Kidney (tissue), 14 donors: ENCODE data around the gene SPHKAP. TPM values are rescaled to one million over a fixed set of nuclear protein-coding genes. Genes with fewer than 3 reads are reported as not detected.

Source experiments
- DNase-seq, 5 donors: peaks; one replicate each; pipeline ENCODE4 v3.0.0-alpha.2; 2013 to 2020
- FAIRE-seq: peaks from 2 replicates; lab custom pipeline; 2012; peaks lifted over from hg19 to GRCh38; lab: Jason Lieb, UNC
- H3K27ac ChIP-seq, 2 donors: one replicate each; pipeline ENCODE4 v1.7.0; 2013; ENCODE audit warnings: low read depth in 2 of 2, low read length in 2 of 2, inconsistent platforms in 1 of 2
- H3K27me3 ChIP-seq: one replicate; pipeline ENCODE4 v1.7.1; 2013; ENCODE audit warnings: low read length, inconsistent platforms; ENCODE audit not compliant: control insufficient read depth, insufficient read depth
- H3K36me3 ChIP-seq, 3 donors: one replicate each; pipeline versions ENCODE4 v1.7.0 to v1.7.1; 2013; ENCODE audit warnings: low read length in 3 of 3, control low read depth in 1 of 3, inconsistent platforms in 1 of 3; ENCODE audit not compliant: insufficient read depth in 3 of 3, control insufficient read depth in 2 of 3
- H3K4me1 ChIP-seq, 3 donors: one replicate each; pipeline versions ENCODE4 v1.7.0 to v1.7.1; 2013; ENCODE audit warnings: low read length in 3 of 3, inconsistent platforms in 1 of 3, low read depth in 1 of 3; ENCODE audit not compliant: control insufficient read depth in 2 of 3, insufficient read depth in 2 of 3
- H3K4me3 ChIP-seq, 3 donors: one replicate each; pipeline versions ENCODE4 v1.7.0 to v1.8.1; 2013; ENCODE audit warnings: low read length in 3 of 3, control low read depth in 1 of 3, inconsistent platforms in 1 of 3
- H3K9ac ChIP-seq, 3 donors: one replicate each; pipeline versions ENCODE4 v1.7.0 to v1.7.1; 2013; ENCODE audit warnings: low read length in 3 of 3, control low read depth in 1 of 3, inconsistent platforms in 1 of 3
- H3K9me3 ChIP-seq, 3 donors: one replicate each; pipeline versions ENCODE4 v1.7.0 to v1.7.1; 2013; ENCODE audit warnings: low read length in 3 of 3, control low read depth in 1 of 3, inconsistent platforms in 1 of 3; ENCODE audit not compliant: control insufficient read depth in 2 of 3, insufficient read depth in 1 of 3
- intact Hi-C: fragments of 100-400 bp; cut with DNase I; formaldehyde crosslinking; loops from one replicate; pipeline ENCODE4 v1.11.1; 2022
- polyA plus RNA-seq: library from polyadenylated mRNA; stranded (reverse); fragments of 350-450 nt; fragmentation: Illumina TruSeq; extraction: RNeasy Lipid Tissue Mini Kit (QIAGEN cat#74804); gene quantifications from one replicate; pipeline ENCODE4 v1.2.3, GENCODE V29; 2014; ENCODE audit warnings: low read depth, low replicate concordance; ENCODE audit not compliant: insufficient read depth
- total RNA-seq: library from RNA; stranded (reverse); fragmentation: NEBNext Ultra II Directional; extraction: Animal tissue kit (Norgen Biotek cat#: 25700); gene quantifications from one replicate; pipeline ENCODE4 v1.2.1, GENCODE V29; 2021
- TF ChIP-seq, protein P1 (sequence below): IDR thresholded peaks from 3 replicates; pipeline ENCODE4 v1.5.1; 2012; ENCODE audit warnings: mild to moderate bottlenecking, moderate library complexity, borderline replicate concordance; ENCODE audit not compliant: insufficient read depth; ENCODE audit errors: extremely low read depth
- donor health status: control.
- donor health status: control.
- donor health status: control.
- donor health status: control.
- donor health status: control.
- donor health status: DM: yes; HTN: yes; CAD: no.
- donor health status: Normal renal cell carcinoma (clear cell type).

The SPHKAP gene
- total and polyA plus RNA-seq, 2 donors from 2014 or later = 0.03 TPM; not detected in 1

DNA sequence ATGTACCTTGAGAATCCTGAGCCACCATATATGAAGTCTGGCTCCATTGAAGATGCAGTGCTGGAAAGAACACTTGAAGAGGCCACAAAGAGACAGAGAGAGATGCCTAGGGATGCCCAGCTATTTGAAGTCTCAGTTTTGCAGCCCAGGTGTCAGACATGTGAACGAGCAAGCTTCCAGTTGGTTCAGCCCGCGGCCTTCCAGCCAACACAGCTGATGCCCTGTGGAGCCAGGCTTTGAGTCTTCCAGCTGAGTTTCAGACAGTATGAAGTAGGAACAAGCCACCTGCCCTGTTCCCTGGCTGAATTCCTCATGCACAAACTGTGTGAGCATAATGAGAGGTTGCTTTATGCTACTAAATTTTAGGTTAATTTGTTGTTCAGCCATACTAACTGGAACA is 108.8 kb downstream of the SPHKAP start:
- intact Hi-C loops = no loop called here
- no peaks in the 10 kb centered on the region for H3K36me3 ChIP-seq
- no peaks in the 10 kb centered on the region for H3K9me3 ChIP-seq
- H3K27me3 ChIP-seq = no peaks in the 10 kb centered on the region
- H3K4me3 ChIP-seq = no peak overlapping the region
- FAIRE-seq (no peak), DNase-seq (no peak)
- no peak overlapping the region for H3K27ac ChIP-seq
- H3K4me1 ChIP-seq = no peaks in the 10 kb centered on the region
- no peak overlapping the region for H3K9ac ChIP-seq
- TF ChIP-seq, protein P1, sequence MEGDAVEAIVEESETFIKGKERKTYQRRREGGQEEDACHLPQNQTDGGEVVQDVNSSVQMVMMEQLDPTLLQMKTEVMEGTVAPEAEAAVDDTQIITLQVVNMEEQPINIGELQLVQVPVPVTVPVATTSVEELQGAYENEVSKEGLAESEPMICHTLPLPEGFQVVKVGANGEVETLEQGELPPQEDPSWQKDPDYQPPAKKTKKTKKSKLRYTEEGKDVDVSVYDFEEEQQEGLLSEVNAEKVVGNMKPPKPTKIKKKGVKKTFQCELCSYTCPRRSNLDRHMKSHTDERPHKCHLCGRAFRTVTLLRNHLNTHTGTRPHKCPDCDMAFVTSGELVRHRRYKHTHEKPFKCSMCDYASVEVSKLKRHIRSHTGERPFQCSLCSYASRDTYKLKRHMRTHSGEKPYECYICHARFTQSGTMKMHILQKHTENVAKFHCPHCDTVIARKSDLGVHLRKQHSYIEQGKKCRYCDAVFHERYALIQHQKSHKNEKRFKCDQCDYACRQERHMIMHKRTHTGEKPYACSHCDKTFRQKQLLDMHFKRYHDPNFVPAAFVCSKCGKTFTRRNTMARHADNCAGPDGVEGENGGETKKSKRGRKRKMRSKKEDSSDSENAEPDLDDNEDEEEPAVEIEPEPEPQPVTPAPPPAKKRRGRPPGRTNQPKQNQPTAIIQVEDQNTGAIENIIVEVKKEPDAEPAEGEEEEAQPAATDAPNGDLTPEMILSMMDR = no peak

DNA sequence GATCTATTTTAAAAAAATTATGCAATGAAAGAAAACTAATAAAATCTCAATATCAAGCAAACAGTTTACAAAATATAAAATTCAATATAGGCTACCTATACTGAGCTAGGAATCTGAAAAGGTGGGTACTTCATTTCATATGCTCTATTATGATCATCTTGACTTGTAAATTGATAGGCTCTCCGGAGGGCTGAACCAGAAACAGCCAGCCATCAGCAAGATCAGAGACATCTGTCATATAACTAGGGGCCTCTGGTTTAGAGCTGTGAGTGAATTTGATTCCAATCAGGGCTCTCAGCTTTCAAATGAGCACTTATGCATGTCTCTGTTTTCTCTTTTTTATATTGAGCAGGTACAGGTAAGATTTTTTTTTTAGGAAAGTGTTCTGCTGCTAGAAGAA is 114.2 kb downstream of the SPHKAP start:
- no peak overlapping the region for H3K27ac ChIP-seq
- H3K9me3 ChIP-seq = no peaks in the 10 kb centered on the region
- no peaks in the 10 kb centered on the region for H3K27me3 ChIP-seq
- intact Hi-C loops = no loop called here
- no peaks in the 10 kb centered on the region for H3K36me3 ChIP-seq
- TF ChIP-seq, protein P1 = no peak
- H3K4me3 ChIP-seq = no peak overlapping the region
- H3K4me1 ChIP-seq = no peaks in the 10 kb centered on the region
- peak in 1 of 5 donors; percentile 3 for DNase-seq
- no peak for FAIRE-seq
- H3K9ac ChIP-seq = no peak overlapping the region

DNA sequence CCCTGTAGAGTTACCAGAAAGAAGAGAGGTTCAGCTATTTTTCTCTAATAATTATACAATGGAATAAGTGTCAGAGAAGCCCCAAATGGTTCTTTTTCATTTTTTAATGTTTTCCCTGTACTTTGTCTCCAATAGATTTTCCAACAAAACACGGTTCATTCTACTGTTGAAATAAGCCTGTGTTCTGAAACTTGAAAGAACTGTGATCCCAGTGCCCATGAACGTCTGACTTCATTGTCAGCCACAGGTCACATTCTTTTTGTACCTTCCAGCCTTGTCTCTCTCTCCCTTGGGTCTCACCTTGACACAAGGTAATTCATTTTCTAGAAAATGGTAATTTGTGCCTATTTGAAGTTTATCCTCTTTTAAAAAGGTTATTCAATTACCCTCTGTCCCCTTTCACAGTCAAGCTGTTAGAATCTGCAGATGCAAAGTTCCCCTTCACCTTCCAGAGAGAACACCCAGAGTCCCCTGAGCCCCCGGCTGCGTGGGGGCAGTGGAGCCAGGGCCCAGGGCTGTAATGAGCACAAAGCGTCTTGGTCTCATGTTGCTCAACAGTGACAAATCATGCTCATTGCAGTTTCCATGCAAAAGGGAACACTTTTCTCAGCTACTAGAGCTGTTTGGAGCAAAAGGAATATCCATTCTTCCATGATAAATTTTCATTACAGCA is 115.2 kb downstream of the SPHKAP start:
- intact Hi-C loops = no loop called here
- TF ChIP-seq, protein P1 = no peak
- no peak overlapping the region for H3K27ac ChIP-seq
- H3K36me3 ChIP-seq = no peaks in the 10 kb centered on the region
- H3K9me3 ChIP-seq = no peaks in the 10 kb centered on the region
- DNase-seq = peak in 3 of 5 donors; percentile 21 to 61 (median 47)
- no peak overlapping the region for H3K9ac ChIP-seq
- no peaks in the 10 kb centered on the region for H3K27me3 ChIP-seq
- H3K4me3 ChIP-seq = no peak overlapping the region
- no peak for FAIRE-seq
- H3K4me1 ChIP-seq = no peaks in the 10 kb centered on the region
